NCI-H1417 treated with DMSO at 0.1 percent for 48 hours (cell line): ENCODE results near the gene MAP7D1.
"Not testable (repeated sequence)": the region's sequence is repeated elsewhere in the genome, so short reads cannot be mapped to it uniquely, and the experiment has no call there.

Experiments used
- DNase-seq: peaks from one replicate; lab custom pipeline; 2025; lab: John Stamatoyannopoulos, UW

MAP7D1 gene

DNA sequence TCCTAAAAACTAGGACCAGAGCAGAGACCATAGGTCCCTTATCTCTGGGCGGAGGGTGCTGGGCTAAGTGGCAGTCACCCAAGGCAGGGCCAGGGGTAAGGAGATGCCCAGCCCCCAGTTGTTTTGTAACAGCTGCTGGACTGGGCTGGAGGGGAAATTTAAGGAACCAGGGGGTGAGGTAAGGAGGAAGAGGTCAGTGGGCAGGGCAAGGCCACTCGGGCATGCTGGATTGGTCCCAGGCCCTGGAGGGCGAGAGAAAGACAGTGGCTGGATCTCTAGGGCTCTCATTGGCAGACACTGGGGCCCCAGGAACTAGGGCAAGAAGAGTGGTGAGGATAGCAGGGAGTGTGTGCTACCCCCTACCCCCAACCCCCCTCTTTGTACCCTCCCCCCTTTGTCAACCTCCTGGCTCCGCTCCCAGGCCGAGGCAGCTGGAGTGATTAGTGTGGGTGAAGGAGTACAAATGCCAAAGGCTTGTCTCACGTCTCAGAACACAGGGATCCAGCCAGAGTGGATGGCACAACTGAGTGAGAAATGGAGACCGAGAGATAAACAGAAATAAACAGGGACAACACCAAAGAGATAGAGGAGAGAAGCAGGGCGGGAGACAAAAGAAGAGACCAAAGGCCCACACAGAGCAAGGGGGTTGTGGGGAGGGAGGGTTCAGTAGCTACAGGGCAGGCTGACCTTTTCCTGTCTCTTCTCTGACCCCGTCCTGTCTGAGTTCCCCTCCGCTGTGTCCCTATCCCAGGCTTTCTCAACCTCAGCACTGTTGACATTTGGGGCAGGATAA lies 47.8 kb downstream of the MAP7D1 start:
- DNase-seq: no peak

GRCh38 chr1:36204347-36204909 lies 48.5 kb downstream of the MAP7D1 start:
- no peak for DNase-seq

GRCh38 chr1:36206323-36206858 lies 50.4 kb downstream of the MAP7D1 start:
- DNase-seq: no peak

GRCh38 chr1:36207339-36207738 lies 51.4 kb downstream of the MAP7D1 start:
- no peak for DNase-seq

- no peak for DNase-seq
Observed at GRCh38 chr1:36208978-36209703, 53.2 kb downstream of the MAP7D1 start.

- no peak for DNase-seq
Observed at GRCh38 chr1:36211307-36211706, 55.3 kb downstream of the MAP7D1 start.

DNA sequence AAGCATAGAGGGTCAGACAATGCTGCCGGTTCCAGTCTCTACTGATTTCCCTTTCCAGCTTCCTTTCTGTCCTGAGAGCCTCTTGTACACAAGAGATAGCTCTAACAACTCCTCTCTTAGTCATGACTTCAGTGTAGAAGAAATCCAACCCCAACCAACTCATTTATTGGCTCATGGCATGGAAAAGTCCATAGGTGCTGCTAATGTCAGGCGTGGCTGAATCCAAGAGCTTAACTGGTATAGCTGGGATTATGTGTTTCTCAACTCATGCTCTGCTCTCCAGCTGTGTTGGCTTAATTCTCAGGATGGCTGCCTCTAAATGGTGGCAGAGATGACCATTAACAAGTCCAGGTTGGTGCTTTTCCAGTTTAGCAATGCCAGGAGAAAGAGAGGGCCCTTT lies 55.9 kb downstream of the MAP7D1 start:
- no peak for DNase-seq

DNA sequence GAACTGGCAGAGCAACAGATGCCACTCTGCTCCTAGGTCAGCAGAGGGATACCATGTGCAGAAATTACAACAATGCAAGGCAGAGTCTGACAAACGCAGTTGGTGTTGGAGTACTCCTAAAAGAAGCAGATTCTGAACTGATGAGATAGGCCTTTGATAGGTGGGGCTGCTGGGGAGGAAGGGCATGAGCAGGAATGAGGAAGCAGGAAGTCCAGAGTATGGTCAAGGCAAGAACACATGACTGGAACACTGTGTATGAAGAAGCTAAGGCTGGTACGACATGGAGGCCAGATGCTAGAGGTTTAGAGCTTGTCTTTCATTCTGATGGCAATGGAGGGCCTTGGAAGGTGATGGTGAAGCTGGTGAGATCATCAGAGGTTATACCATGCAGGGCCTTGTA lies 56.8 kb downstream of the MAP7D1 start:
- DNase-seq: no peak

- no peak for DNase-seq
Observed at GRCh38 chr1:36217670-36218069, 61.7 kb downstream of the MAP7D1 start.

- DNase-seq: not testable (repeated sequence)
Observed at GRCh38 chr1:36221901-36222300, 65.9 kb downstream of the MAP7D1 start.

GRCh38 chr1:36222481-36223380 lies 66.8 kb downstream of the MAP7D1 start:
- no peak for DNase-seq

DNA sequence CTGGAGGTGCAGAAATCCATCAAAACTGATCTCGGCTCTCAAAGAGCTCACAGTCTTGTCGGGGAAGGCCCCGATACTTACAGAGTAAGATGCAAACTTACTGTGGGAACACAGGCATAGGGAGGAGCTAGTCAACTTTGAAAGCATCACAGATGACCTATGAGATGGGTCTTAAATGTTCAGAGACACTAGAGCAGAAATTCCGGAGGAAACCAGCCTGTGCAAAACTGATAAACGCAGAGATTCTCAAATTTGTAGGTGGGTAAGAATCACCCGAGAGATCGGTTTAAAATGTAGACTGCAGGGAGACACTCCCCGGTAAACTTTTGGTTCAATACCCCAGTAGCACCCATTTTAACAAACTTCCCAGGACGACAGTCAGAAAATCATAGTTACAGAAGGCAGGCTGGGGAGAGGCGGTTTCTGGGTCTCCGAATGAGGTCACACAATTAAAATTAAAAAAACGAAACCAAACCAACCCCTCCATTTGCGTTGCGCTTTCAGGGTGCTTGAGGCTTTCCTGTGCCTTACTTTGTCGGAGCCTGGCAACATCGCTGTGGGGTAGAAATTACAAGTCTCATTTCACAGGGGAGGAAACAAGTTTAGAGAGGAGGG lies 67.5 kb downstream of the MAP7D1 start:
- DNase-seq: no peak

DNA sequence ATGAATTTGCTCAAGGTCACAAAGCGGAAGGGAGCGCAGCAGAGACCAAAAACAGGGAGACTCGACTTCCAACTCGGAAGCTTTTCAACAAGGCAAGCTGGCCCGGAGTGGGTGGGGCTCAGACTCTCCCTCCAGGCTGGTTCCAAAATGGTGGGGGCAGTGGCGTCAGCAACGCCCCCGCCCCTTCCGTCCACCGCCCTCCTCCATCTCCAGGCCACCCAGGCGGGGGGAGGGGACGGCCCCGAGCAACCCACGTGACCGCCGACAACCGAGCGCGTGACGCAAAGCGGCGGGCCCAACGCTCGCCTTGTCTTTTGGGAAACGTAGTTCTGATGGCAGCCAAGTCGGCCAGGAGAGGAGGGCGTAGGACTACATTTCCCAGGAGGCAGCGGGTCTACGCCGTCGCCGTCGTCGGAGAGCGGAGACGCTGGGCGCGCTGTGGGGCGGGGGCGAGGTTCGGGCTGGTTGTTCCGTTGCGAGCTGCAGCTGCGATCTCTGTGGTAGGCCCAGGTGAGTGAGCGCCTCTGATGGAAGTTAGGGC lies 68.1 kb downstream of the MAP7D1 start, which contains the start of gene THRAP3:
Gene THRAP3, plus strand, starts transcription at position 448 of the 541 bp plus-strand sequence. CDS start 58,121 bp downstream, outside the sequence.
- DNase-seq: peak; percentile 87

DNA sequence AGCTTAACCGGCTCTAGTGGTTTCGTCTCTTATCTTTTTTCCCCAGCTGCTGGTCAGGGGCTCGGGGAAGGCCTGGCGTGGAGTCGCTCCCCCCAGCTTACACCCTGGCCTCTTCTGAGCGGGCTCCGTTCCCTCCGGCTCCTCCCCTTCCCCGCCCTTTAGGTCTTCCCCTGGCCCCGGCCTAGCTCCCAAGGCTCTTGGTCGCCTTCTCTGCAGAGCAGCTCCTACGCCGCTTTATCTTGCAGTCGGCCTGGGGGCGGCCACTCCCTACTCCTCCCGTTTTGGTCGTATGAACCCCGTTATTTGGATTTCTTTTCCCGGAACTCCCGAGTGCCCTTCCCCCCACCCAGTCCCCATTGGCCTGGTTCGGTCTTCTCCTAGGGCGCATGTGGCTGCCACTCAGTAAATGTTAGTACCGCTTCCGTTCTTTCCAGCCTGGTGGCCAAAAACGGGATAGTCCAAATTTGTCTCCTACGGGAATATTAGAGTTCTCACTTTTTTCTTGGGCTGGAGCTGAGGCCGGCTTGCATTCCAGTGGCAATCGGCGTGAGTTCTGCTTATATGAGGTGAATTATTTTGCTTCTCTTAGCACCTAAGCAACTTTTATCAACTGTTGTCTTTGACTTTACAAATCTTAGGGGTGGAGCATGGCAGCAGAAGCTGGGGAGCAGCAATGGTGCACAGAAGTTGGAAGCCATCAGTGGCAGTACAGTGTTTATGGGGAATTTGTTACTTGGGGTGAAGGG lies 68.8 kb downstream of the MAP7D1 start:
- DNase-seq: peak; percentile 26

- DNase-seq: no peak
Observed at GRCh38 chr1:36225283-36225899, 69.4 kb downstream of the MAP7D1 start.

- not testable (repeated sequence) for DNase-seq
Observed at GRCh38 chr1:36230279-36230678, 74.3 kb downstream of the MAP7D1 start.
